Thymus (tissue), 11 donors: Measurements from ENCODE around the gene PRDM16. TPM values are rescaled to one million over a fixed set of nuclear protein-coding genes. Genes with fewer than 3 reads are reported as not detected.

Experiments
- DNase-seq, 9 donors: peaks; one replicate each; pipeline ENCODE4 v3.0.0-alpha.2; 2013; ENCODE audit warnings: low spot score in 9 of 9, low read depth in 6 of 9, missing footprints in 1 of 9
- H3K27ac ChIP-seq, 2 donors: one replicate each; pipeline ENCODE4 v1.5.1; 2013; ENCODE audit warnings: control low read depth in 1 of 2, low read depth in 1 of 2, low read length in 1 of 2, mild to moderate bottlenecking in 1 of 2, moderate library complexity in 1 of 2
- H3K27me3 ChIP-seq, 2 donors: one replicate each; pipeline ENCODE4 v1.5.1; 2013; ENCODE audit warnings: low read length in 1 of 2; ENCODE audit not compliant: control insufficient read depth in 2 of 2, insufficient read depth in 1 of 2
- H3K36me3 ChIP-seq, 2 donors: one replicate each; pipeline ENCODE4 v1.5.1; 2013; ENCODE audit warnings: low read length in 1 of 2, mild to moderate bottlenecking in 1 of 2, moderate library complexity in 1 of 2; ENCODE audit not compliant: control insufficient read depth in 2 of 2, insufficient read depth in 2 of 2
- H3K4me1 ChIP-seq, 2 donors: one replicate each; pipeline ENCODE4 v1.5.1; 2013; ENCODE audit warnings: low read length in 2 of 2; ENCODE audit not compliant: control insufficient read depth in 2 of 2, insufficient read depth in 2 of 2
- H3K4me3 ChIP-seq, 2 donors: one replicate each; pipeline ENCODE4 v1.5.1; 2013; ENCODE audit warnings: low read length in 2 of 2, control low read depth in 1 of 2, mild to moderate bottlenecking in 1 of 2
- H3K9me3 ChIP-seq, 2 donors: one replicate each; pipeline ENCODE4 v1.5.1; 2013; ENCODE audit warnings: low read length in 1 of 2, mild to moderate bottlenecking in 1 of 2; ENCODE audit not compliant: control insufficient read depth in 2 of 2, insufficient read depth in 1 of 2
- WGBS: extraction: QIAGEN DNeasy Blood & Tissue Kit; methylation state at CpG from one replicate; pipeline ENCODE4 v1.1.7; 2013; 5-methylcytosine and 5-hydroxymethylcytosine counted together
- polyA plus RNA-seq: library from polyadenylated mRNA; stranded (reverse); fragments of 200-250 nt; gene quantifications from one replicate; pipeline ENCODE4 v1.2.3, GENCODE V29; 2013
- total RNA-seq: library from RNA; stranded (reverse); fragments of 120-200 nt; gene quantifications from one replicate; pipeline ENCODE4 v1.2.4, GENCODE V29; 2013
- donor health status: healthy.

PRDM16 gene
- total and polyA plus RNA-seq, 2 donors, result 0.09 to 0.55 TPM

DNA sequence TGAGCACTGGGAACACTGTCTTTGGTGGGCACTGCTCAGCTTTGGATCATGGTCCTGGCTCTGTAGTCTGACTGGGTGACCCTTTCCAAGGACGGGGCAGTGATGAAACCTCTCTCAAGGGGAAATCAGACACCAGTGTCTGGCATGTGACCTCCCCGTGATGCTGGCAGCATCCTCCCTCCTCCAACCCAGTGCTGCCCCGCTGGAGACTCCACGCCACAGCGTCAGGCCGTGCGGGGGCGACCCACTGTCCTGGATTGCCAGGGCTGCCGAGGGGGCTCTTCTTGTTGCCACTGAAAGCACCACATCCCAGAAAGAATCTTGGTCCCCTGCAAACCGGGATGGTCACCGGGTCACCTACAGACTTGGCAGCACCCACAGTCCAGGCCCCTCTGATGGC lies 239.1 kb downstream of the PRDM16 start:
- 97% methylated on average over 11 of the region's 11 CpGs for WGBS
- Histone ChIP-seq H3K4me3 (no peak overlapping the region), H3K4me1 (no peaks in the 10 kb centered on the region), H3K9me3 (no peaks in the 10 kb centered on the region), H3K27ac (no peak overlapping the region), H3K27me3 (peaks cover 5 to 14% of the 10 kb centered on the region in 2 donors), H3K36me3 (no peaks in the 10 kb centered on the region)
- DNase-seq, result no peak

GRCh38 chr1:3310718-3311400 lies 241.9 kb downstream of the PRDM16 start:
- Histone ChIP-seq H3K4me3 (no peak overlapping the region), H3K27me3 (peaks cover 10 to 37% of the 10 kb centered on the region in 2 donors), H3K9me3 (no peaks in the 10 kb centered on the region), H3K27ac (no peak overlapping the region), H3K36me3 (no peaks in the 10 kb centered on the region), H3K4me1 (peaks cover 0 to 3% of the 10 kb centered on the region in 2 donors)
- WGBS, result 88% methylated on average over 25 of the region's 25 CpGs
- DNase-seq, result no peak

GRCh38 chr1:3311711-3312110 lies 242.7 kb downstream of the PRDM16 start:
- no peaks in the 10 kb centered on the region for H3K9me3 ChIP-seq
- DNase-seq, result no peak
- WGBS, result 84% methylated on average over 8 of the region's 8 CpGs
- no peak overlapping the region for H3K27ac ChIP-seq
- H3K27me3 ChIP-seq, result peaks cover 10 to 37% of the 10 kb centered on the region in 2 donors
- no peak overlapping the region for H3K4me3 ChIP-seq
- peaks cover 0 to 3% of the 10 kb centered on the region in 2 donors for H3K4me1 ChIP-seq
- H3K36me3 ChIP-seq, result no peaks in the 10 kb centered on the region

GRCh38 chr1:3312310-3312897 lies 243.4 kb downstream of the PRDM16 start:
- peaks cover 10 to 37% of the 10 kb centered on the region in 2 donors for H3K27me3 ChIP-seq

DNA sequence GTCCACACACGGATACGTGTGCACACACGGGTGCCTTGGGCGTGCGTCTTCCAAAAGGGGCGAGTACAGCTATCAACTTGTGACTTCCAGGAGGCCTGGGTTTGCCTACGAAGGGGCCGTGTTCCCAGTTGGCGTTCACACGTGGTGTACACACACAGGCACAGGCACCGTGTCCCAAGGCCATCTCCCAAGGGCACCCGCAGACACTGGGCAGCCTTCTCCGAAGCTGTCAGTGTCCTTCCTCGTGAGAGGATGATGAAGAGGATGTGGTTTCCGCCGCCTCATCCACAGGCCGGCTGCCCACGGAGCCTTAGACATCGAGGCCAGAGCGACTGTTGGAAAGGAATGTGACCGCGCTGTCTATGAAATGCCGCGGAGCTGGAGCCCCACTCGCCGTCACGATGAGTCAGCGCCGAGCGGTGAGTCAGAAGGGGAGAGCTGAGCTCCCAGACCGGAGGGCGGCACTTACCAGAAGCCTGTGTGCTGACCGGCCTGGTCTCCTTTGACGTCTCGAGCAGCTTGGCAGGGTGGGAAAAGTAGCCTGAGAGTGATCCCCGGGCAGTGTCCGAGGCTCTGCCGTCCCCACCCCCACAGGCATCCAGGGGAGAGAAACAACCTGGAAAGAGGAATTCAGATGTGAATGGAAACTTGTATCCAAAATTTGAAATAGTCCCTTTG lies 244.0 kb downstream of the PRDM16 start:
- H3K36me3 ChIP-seq, result no peaks in the 10 kb centered on the region
- peaks cover 0 to 3% of the 10 kb centered on the region in 2 donors for H3K4me1 ChIP-seq
- H3K9me3 ChIP-seq, result no peaks in the 10 kb centered on the region
- no peak overlapping the region for H3K4me3 ChIP-seq
- H3K27me3 ChIP-seq, result peaks cover 10 to 37% of the 10 kb centered on the region in 2 donors
- 31% methylated on average over 38 of the region's 38 CpGs for WGBS
- H3K27ac ChIP-seq, result no peak overlapping the region
- peak in 1 of 9 donors; percentile 9 for DNase-seq

More at GRCh38 chr1:3312310-3312897, 243.4 kb downstream of the PRDM16 start:
- no peaks in the 10 kb centered on the region for H3K9me3 ChIP-seq
- peaks cover 0 to 3% of the 10 kb centered on the region in 2 donors for H3K4me1 ChIP-seq
- H3K36me3 ChIP-seq, result no peaks in the 10 kb centered on the region
- 91% methylated on average over 24 of the region's 24 CpGs for WGBS
- no peak overlapping the region for H3K27ac ChIP-seq
- H3K4me3 ChIP-seq, result no peak overlapping the region
- DNase-seq, result no peak

DNA sequence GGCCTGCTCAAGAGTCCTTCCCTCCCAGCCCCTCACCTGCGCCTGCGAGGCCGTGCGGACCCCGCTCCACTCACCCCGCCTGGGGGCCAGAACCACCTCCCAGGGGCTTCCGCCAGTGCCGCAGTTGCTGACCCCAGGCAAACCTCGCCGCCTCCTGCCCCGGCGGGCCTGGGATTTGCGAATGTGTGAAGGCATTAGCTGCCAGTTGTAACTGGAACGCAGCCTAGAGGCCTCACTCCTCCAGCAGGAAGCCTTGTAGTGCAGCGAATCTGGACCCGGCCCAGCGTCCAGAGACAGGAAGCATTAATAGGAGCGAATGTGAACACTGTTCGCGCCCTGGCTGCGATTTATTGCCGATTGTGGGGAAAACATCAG lies 244.6 kb downstream of the PRDM16 start:
- Histone ChIP-seq H3K4me1 (peaks cover 0 to 3% of the 10 kb centered on the region in 2 donors), H3K9me3 (no peaks in the 10 kb centered on the region), H3K27ac (no peak overlapping the region), H3K36me3 (no peaks in the 10 kb centered on the region), H3K27me3 (peaks cover 10 to 37% of the 10 kb centered on the region in 2 donors), H3K4me3 (no peak overlapping the region)
- no peak for DNase-seq
- WGBS, result 65% methylated on average over 22 of the region's 22 CpGs

GRCh38 chr1:3314491-3315381 lies 245.7 kb downstream of the PRDM16 start:
- no peaks in the 10 kb centered on the region for H3K9me3 ChIP-seq
- 86% methylated on average over 22 of the region's 22 CpGs for WGBS
- H3K4me3 ChIP-seq, result no peak overlapping the region
- H3K27me3 ChIP-seq, result peaks cover 10 to 37% of the 10 kb centered on the region in 2 donors
- H3K4me1 ChIP-seq, result peaks cover 0 to 3% of the 10 kb centered on the region in 2 donors
- no peak for DNase-seq
- no peak overlapping the region for H3K27ac ChIP-seq
- H3K36me3 ChIP-seq, result no peaks in the 10 kb centered on the region

DNA sequence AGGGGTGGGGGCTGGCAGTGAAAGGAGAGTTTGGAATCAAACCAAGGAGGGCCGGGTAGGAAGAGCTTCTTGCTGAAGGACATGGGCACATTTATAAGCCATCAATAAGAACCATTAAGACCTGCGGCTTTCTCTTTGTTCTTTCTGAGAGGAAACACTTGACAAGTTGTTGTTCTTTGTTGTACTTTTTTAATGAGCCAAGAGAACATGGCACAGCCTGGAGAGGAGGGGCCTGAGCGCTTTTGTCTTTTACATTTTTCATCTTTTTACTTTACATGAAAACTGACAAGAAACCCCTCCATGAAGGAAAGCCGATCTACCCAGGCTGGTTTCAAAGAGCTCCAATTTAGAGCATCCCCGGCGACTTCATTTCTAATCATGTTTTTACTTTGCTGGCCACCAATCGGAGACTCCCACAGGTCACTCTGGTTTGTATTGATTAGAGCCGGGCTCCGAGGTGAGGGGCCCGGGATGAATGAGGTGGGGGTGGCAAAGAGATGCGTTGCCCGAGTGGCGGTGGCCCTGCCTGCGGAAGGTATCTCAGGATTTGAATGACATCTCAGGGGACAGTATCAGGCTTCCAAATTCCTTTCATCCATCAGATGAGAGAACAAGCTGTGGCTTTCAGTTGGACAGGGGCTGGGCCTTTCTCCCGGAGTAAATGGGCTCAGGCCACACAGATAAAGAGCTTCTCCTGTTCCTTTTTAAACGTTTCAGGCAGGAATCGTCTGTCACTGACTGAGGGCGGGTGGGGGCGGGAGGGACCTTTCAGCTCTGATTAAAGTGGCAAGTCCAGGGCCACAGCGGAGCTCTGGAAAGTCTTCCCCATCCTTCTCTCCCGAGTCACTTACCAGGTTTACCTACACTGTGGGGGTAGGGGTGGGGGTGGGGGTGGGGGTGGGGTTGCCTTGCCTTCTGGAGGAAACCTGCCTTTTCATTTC lies 246.7 kb downstream of the PRDM16 start:
- Histone ChIP-seq H3K4me3 (no peak overlapping the region), H3K9me3 (no peaks in the 10 kb centered on the region), H3K27me3 (peaks cover 10 to 37% of the 10 kb centered on the region in 2 donors), H3K27ac (no peak overlapping the region), H3K4me1 (peaks cover 0 to 3% of the 10 kb centered on the region in 2 donors), H3K36me3 (no peaks in the 10 kb centered on the region)
- WGBS, result 92% methylated on average over 21 of the region's 21 CpGs
- no peak for DNase-seq
